Measurements from ENCODE around the gene ORM1. TPM values are rescaled to one million over a fixed set of nuclear protein-coding genes. Genes with fewer than 3 reads are reported as not detected.

ORM1 gene
- total RNA-seq, 2 donors from 2014 or later: 43.8 TPM; not detected in 1

DNA sequence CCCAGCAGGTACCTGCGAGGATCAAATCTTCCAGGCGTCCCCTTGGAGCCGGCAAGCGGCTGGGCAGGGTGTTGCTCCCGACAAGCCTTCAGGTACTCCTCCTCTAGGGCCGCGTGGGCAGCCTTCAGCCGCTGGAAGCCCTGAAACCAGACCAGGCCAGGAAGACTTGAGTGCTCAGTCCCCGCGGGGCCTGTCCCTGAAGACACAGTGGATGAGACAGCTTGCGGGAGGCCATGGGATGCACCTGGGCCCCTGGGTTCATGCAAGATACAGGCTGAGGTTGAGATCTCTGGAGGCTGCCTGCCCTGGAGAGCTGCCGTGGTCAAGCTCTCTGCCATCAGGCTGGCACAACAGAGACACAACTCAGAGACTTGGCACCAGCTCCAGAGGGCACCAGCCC is 39.5 kb downstream of the ORM1 start:
- Histone ChIP-seq H3K36me3 (replicated peaks in 1 of 2; ENCODE audit: insufficient read depth in 1 of 2, low read depth in 2 of 2) (peaks cover 0 to 22% of the 10 kb centered on the region in 2 donors), H3K27ac (no peak overlapping the region), H3K4me1 (no peaks in the 10 kb centered on the region), H3K4me3 (no peak overlapping the region), H3K27me3 (no peaks in the 10 kb centered on the region), H3K9me3 (no peaks in the 10 kb centered on the region)
- no peak for ATAC-seq
- intact Hi-C loops (cut with DNase I): no loop called here
- TF ChIP-seq CTCF (IDR thresholded peaks at IDR 0.05) (no peak), POLR2A (IDR thresholded peaks at IDR 0.05) (no peak)
- no peak for DNase-seq
- 80 to 85% methylated on average over 8 to 12 of the region's 12 CpGs for WGBS, 2 donors

- H3K4me1 ChIP-seq: no peaks in the 10 kb centered on the region
- WGBS, 2 donors: 35 to 50% methylated on average over 2 of the region's 2 CpGs
- intact Hi-C loops (cut with DNase I): no loop called here
- no peaks in the 10 kb centered on the region for H3K27me3 ChIP-seq
- H3K27ac ChIP-seq: no peak overlapping the region
- peaks cover 0 to 22% of the 10 kb centered on the region in 2 donors for H3K36me3 ChIP-seq (replicated peaks in 1 of 2; ENCODE audit: insufficient read depth in 1 of 2, low read depth in 2 of 2)
- H3K9me3 ChIP-seq: no peaks in the 10 kb centered on the region
- ATAC-seq (no peak), DNase-seq (no peak)
- TF ChIP-seq CTCF (IDR thresholded peaks at IDR 0.05) (no peak), POLR2A (IDR thresholded peaks at IDR 0.05) (no peak)
- no peak overlapping the region for H3K4me3 ChIP-seq
Observed at GRCh38 chr9:114363424-114363823, 40.5 kb downstream of the ORM1 start.

- DNase-seq (peak in 1 of 4 donors; percentile 22), ATAC-seq (peak; percentile 40)
- no peak for TF ChIP-seq POLR2A (IDR thresholded peaks at IDR 0.05)
- no peak for TF ChIP-seq CTCF (IDR thresholded peaks at IDR 0.05)
- intact Hi-C loops (cut with DNase I): no loop called here
- H3K4me3 ChIP-seq: no peak overlapping the region
- H3K27ac ChIP-seq: peak overlapping the region in 1 of 4 donors; percentile 48
- peaks cover 0 to 17% of the 10 kb centered on the region in 2 donors for H3K36me3 ChIP-seq (replicated peaks in 1 of 2; ENCODE audit: insufficient read depth in 1 of 2, low read depth in 2 of 2)
- H3K4me1 ChIP-seq: no peaks in the 10 kb centered on the region
- WGBS, 2 donors: 57 to 81% methylated on average over 5 to 6 of the region's 6 CpGs
- no peaks in the 10 kb centered on the region for H3K27me3 ChIP-seq
- H3K9me3 ChIP-seq: no peaks in the 10 kb centered on the region
Observed at GRCh38 chr9:114364134-114365041, 41.5 kb downstream of the ORM1 start.

- 80 to 93% methylated on average over 2 of the region's 2 CpGs for WGBS, 2 donors
- Histone ChIP-seq H3K27me3 (no peaks in the 10 kb centered on the region), H3K9me3 (no peaks in the 10 kb centered on the region), H3K4me3 (no peak overlapping the region), H3K4me1 (no peaks in the 10 kb centered on the region), H3K27ac (peak overlapping the region in 1 of 4 donors; percentile 48), H3K36me3 (replicated peaks in 1 of 2; ENCODE audit: insufficient read depth in 1 of 2, low read depth in 2 of 2) (peaks cover 0 to 14% of the 10 kb centered on the region in 2 donors)
- no peak for ATAC-seq
- no peak for TF ChIP-seq CTCF (IDR thresholded peaks at IDR 0.05)
- TF ChIP-seq POLR2A (IDR thresholded peaks at IDR 0.05): no peak
- intact Hi-C loops (cut with DNase I): no loop called here
- DNase-seq: no peak
Observed at GRCh38 chr9:114365194-114365593, 42.3 kb downstream of the ORM1 start.
